Left ventricle myocardium superior (tissue), 1 donor: ENCODE measurements around the gene SLC7A8. TPM values are rescaled to one million over a fixed set of nuclear protein-coding genes. Genes with fewer than 3 reads are reported as not detected.

Source experiments
- ATAC-seq: fragments of 200-7000 bp; cut with Tn5 transposase; one replicate; pipeline ENCODE4 v1.9.1; 2020; ENCODE audit warnings: mild to moderate bottlenecking, moderate library complexity
- DNase-seq: peaks from one replicate; pipeline ENCODE4 v3.0.0-alpha.2; 2020
- intact Hi-C: fragments of 100-400 bp; cut with micrococcal nuclease; formaldehyde crosslinking; loops from one replicate; pipeline ENCODE4 v1.11.0; 2022
- total RNA-seq: library from RNA; stranded (reverse); fragmentation: NEBNext Ultra II Directional; extraction: Animal tissue kit (Norgen Biotek cat#: 25700); gene quantifications from one replicate; pipeline ENCODE4 v1.2.1, GENCODE V29; 2021
- donor health status: DM: no; HTN: yes; CAD: no; lungs with severe emphysema.

SLC7A8 gene
- total RNA-seq, 1 donor from 2014 or later, result 6.4 TPM

- intact Hi-C loops, result no loop called here
- DNase-seq (no peak), ATAC-seq (no peak)
Measured at GRCh38 chr14:23104591-23105347, 78.7 kb downstream of the SLC7A8 start, which contains the start of gene CIROP. CIROP (minus strand) TSS chr14:23104989; CDS start chr14:23104920, 69 bp downstream.

- DNase-seq (no peak), ATAC-seq (no peak)
- intact Hi-C loops, result no loop called here
Measured at GRCh38 chr14:23104070-23104590, 79.3 kb downstream of the SLC7A8 start.

- intact Hi-C loops, result no loop called here
- ATAC-seq (no peak), DNase-seq (no peak)
Measured at GRCh38 chr14:23103581-23103980, 79.9 kb downstream of the SLC7A8 start.

GRCh38 chr14:23102801-23103200 is 80.7 kb downstream of the SLC7A8 start:
- intact Hi-C loops, result no loop called here
- ATAC-seq (no peak), DNase-seq (no peak)

- no peak for ATAC-seq
Measured at GRCh38 chr14:23101986-23102625, 81.4 kb downstream of the SLC7A8 start.

GRCh38 chr14:23101213-23101970 is 82.1 kb downstream of the SLC7A8 start:
- DNase-seq, result no peak
- ATAC-seq, result no peak
- intact Hi-C loops, result no loop called here

More at GRCh38 chr14:23101986-23102625, 81.4 kb downstream of the SLC7A8 start:
- intact Hi-C loops, result no loop called here
- DNase-seq, result no peak

- ATAC-seq (no peak), DNase-seq (no peak)
- intact Hi-C loops, result no loop called here
Measured at GRCh38 chr14:23099212-23099861, 84.1 kb downstream of the SLC7A8 start.

GRCh38 chr14:23097786-23098185 is 85.7 kb downstream of the SLC7A8 start:
- ATAC-seq, result no peak
- intact Hi-C loops, result no loop called here
- DNase-seq, result no peak

- ATAC-seq (peak; percentile 93), DNase-seq (peak; percentile 94)
- intact Hi-C loops, result no loop called here
Measured at GRCh38 chr14:23095196-23096108, 88.0 kb downstream of the SLC7A8 start, which contains the start of gene C14orf119. C14orf119 (plus strand) TSS chr14:23095505; CDS start chr14:23097659, 2,154 bp downstream.

GRCh38 chr14:23094666-23095195 is 88.7 kb downstream of the SLC7A8 start, which contains the start of gene ACIN1:
ACIN1 (minus strand) TSS chr14:23095136; CDS start chr14:23095112, 24 bp downstream.
- intact Hi-C loops, result no loop called here
- ATAC-seq, result peak; percentile 67
- peak; percentile 100 for DNase-seq

- DNase-seq (no peak), ATAC-seq (no peak)
- intact Hi-C loops, result no loop called here
Measured at GRCh38 chr14:23093991-23094665, 89.3 kb downstream of the SLC7A8 start.

- ATAC-seq (no peak), DNase-seq (no peak)
- intact Hi-C loops, result no loop called here
Measured at GRCh38 chr14:23093526-23093925, 89.9 kb downstream of the SLC7A8 start.

GRCh38 chr14:23093104-23093503 is 90.4 kb downstream of the SLC7A8 start:
- intact Hi-C loops, result no loop called here
- DNase-seq (no peak), ATAC-seq (no peak)

GRCh38 chr14:23091294-23092225 is 91.9 kb downstream of the SLC7A8 start:
- intact Hi-C loops, result no loop called here
- ATAC-seq (no peak), DNase-seq (no peak)

GRCh38 chr14:23090254-23090636 is 93.2 kb downstream of the SLC7A8 start:
- DNase-seq (no peak), ATAC-seq (no peak)
- intact Hi-C loops, result no loop called here
